NB4 (cell line): ENCODE results near the gene CWC27.

Experiments used
- POLR2A ChIP-seq: IDR thresholded peaks from 2 replicates; pipeline ENCODE4 v1.6.1; 2011; ENCODE audit warnings: mild to moderate bottlenecking; ENCODE audit not compliant: insufficient read length; ENCODE audit errors: extremely low read depth
- TF ChIP-seq, protein P1 (sequence below): IDR thresholded peaks from one replicate; pipeline ENCODE4 v1.5.1; 2012; ENCODE audit warnings: low read depth, low read length
- TF ChIP-seq, protein P2 (sequence below): IDR thresholded peaks from 2 replicates; pipeline ENCODE4 v1.6.1; 2011; ENCODE audit warnings: low read depth, low read length

DNA sequence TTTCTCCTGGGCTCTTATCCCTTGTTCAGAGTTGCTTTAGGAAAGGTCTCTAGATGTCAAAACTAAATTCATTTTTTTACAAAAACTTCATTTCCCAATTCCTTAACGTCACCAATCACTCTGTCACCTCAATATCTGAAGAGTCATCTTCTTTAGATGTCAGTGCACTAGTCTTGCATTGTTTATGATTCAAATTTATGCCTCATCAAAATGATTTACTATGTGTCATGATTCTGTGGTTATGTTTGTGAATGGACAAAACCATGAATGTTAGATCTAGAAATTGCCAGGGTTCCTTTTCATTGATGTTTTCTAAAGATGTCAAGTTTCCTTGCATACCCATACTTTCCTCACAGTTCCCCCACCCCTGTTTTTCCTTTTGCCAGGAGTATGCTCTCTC, 21.5 kb downstream of the CWC27 start:
- TF ChIP-seq, protein P1, sequence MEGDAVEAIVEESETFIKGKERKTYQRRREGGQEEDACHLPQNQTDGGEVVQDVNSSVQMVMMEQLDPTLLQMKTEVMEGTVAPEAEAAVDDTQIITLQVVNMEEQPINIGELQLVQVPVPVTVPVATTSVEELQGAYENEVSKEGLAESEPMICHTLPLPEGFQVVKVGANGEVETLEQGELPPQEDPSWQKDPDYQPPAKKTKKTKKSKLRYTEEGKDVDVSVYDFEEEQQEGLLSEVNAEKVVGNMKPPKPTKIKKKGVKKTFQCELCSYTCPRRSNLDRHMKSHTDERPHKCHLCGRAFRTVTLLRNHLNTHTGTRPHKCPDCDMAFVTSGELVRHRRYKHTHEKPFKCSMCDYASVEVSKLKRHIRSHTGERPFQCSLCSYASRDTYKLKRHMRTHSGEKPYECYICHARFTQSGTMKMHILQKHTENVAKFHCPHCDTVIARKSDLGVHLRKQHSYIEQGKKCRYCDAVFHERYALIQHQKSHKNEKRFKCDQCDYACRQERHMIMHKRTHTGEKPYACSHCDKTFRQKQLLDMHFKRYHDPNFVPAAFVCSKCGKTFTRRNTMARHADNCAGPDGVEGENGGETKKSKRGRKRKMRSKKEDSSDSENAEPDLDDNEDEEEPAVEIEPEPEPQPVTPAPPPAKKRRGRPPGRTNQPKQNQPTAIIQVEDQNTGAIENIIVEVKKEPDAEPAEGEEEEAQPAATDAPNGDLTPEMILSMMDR = no peak
- TF ChIP-seq POLR2A = no peak
- TF ChIP-seq, protein P2, sequence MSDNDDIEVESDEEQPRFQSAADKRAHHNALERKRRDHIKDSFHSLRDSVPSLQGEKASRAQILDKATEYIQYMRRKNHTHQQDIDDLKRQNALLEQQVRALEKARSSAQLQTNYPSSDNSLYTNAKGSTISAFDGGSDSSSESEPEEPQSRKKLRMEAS = no peak
